Activated gamma-delta T cell treated with anti-CD3 and anti-CD28 coated beads, Interleukin-2, amount 50 U/mL, for 16 hours (primary cell): ENCODE data around the gene ZNF780B.
A peak's percentile ranks its signal among the peaks of the same experiment; 100 is the strongest.
"Not testable (repeated sequence)": the region's sequence is repeated elsewhere in the genome, so short reads cannot be mapped to it uniquely, and the experiment has no call there.

Experiments used
- DNase-seq: peaks from one replicate; pipeline ENCODE4 v3.0.0-alpha.2; 2020; ENCODE audit warnings: low read depth

ZNF780B gene

DNA sequence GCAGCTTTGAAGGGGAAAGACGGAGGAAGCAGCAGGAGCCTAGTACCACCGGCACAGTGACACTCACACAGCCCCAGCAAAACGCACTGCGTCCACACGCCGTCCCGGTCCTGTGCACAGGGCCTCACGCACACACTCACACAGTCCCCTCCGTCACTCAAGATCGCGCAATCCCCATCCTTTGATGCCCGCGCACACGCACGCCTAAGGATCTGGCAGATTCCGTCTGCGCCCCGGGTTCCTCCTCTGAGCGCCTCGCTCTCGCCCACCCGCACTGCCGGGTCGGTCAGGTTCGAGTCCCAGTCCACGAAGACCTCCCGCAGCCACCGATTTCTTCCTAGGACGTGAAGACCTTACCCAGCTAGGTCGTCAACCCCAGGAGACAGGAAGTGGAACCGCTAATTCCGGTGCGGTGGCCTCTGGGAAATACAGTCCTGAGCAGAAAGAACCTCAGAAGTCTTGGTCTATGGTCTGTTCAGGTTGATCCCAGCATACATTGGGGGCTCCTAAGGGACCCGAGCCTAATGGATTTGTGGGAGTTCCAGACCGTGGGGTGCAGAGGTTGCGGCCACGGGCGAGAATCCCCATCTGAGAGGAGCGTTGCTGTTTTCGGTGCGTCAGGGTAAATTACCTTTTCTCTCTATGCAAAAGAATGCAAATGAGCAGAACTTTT lies at the start of gene ZNF780B:
ZNF780B (minus strand) TSS at position 400 of the 673 bp plus-strand sequence. CDS start 5,899 bp downstream, outside the sequence.
- DNase-seq = peak; percentile 47

DNA sequence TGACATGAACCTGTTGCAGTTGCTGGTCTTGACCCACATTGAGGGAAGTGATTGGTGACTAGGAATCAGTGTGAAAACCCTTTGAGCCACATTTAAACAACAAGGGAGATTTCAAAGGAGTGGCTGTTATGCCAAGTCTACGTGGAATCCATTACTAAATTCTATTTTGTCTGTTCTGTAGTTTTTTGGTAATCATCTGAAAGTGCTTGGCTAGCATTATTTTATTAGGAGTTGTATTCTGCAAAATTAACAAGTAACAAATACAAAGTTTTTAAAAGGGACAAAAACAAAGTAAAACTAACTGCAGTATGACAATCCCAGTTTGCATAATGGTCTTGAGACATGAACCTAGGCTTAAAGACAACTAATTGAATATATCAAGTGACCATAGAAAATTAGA lies 48.7 kb upstream of the ZNF780B start:
- no peak for DNase-seq

DNA sequence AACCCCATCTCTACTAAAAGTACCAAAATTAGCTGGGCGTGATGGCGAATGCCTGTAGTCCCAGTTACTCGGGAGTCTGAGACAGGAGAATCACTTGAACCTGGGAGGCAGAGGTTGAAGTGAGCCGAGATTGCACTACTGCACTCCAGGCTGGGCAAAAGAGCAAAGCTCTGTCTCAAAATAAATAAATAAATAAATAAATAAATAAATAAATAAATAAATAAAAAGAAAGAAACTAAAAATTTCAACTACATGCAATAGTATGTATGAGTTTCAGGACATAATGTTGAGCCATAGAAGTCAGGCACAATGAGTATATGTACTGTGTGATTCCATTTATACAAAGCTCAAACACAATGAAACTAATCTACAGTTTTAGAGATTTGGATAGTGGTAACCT lies 47.6 kb upstream of the ZNF780B start:
- DNase-seq = no peak

DNA sequence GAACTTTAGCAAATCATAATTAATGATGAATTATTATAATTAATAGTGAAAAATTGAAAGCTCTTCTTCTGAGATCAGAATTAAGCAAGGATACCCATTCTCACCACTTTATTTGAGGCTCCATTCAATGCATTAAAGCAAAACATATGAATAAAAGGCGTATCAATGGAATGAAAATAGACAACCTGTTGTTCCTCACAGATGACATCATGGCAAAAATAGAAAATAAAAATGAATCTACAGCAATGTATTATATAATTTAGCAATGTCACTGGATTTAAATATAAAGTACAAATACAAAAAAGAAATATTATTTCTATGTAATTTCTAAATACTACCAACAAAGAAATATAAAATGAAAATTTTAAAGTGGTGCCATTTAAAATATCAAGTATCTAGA lies 45.8 kb upstream of the ZNF780B start:
- DNase-seq = no peak

DNA sequence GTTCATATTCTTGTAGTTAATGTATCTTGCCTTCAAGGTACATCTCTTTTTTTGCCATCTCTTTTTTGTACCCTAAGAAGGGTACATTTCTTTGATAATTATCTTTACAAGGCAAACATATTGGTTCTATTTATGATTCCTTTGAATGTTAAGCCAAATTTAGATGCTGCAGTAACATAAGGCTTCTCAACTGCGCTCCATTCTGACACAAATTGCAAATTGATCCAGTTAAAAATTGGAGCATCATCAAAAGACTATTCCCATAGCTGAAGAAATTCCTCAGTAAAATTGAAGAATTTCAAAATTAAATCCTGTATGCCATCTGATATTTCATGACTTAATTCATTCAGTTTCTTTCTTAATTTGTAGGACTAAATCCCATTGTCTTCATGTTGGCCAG lies 37.4 kb upstream of the ZNF780B start:
- DNase-seq = no peak

DNA sequence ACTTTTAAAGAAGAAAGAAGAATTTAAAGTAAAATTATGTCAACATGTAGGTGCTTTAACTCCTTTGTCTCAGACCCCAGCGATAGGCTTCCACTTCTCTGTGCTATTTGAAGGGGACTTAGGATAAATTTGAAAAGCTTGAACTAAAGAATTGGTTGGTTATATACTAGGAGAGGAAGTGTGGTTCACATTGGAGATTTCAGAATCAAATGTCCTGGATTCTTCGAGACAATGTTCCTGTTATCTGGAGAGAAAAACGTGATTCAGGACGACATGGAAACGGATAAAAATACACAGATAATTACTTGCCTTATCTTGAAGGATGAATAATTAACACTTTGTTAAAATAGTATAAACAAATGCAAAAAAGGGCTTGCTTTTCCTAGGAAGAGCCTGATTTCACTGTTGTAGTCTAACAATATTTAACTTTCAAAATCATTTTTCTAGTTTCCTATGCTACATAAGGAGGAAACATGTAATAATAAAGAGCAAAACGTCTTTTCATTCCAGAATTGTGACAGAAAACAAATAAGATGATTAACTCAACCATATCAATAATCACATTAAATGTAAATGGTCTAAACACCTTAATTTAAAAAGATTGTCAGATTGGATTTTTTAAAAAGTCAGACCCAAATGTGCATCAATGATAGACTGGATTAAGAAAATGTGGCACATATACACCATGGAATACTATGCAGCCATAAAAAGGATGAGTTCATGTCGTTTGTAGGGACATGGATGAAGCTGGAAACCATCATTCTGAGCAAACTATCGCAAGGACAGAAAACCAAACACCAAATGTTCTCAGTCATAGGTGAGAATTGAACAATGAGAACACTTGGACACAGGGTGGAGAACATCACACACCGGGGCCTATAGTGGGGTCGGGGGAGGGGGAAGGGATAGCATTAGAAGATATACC lies 35.4 kb upstream of the ZNF780B start:
- DNase-seq = no peak

DNA sequence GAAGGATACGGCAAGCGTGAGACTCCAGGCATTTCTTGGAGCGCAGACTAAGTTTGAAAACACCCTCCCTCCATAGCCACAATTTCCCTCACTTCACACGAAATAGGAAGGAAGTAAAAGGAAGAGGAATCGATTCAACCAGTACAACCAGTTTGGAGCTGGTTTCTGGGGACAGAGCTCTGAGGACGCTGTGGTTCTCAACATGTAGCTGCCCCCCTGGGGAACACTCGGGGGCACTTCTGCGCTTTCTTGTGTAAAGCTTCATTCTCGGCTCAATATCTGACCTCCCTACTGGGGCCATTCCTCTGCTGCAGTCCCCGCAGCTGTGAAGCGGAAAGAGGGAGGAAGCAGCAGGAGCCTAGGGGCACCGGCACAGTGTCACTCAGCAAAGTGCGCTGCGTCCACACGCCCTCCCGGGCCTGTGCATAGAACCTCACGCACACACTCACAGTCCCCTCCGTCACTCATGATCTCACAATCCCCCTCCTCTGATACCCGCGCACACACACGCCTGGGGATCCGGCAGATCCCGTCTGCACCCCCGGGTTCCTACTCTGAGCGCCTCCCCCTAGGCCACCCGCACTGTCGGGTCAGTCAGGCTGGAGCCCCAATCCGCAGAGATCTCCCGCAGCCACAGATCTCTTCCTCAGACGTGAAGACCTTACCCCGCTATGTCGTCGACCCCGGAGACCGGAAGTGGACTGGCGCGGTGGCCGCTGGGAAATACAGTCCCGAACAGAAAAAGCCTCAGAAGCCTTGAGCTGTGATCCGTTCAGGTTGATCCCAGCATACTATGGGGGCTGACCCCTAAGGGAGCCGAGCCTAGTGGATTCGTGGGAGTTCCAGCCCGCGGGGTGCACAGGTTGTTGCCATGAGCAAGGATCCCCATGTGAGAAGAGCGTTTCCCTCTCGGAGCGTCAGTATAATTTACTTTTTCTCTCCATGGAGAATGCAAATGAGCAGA lies 34.5 kb upstream of the ZNF780B start, which contains the start of gene ZNF780A:
ZNF780A (minus strand) TSS at position 703 of the 964 bp plus-strand sequence. CDS start 6,190 bp downstream, outside the sequence.
- DNase-seq = peak; percentile 67

DNA sequence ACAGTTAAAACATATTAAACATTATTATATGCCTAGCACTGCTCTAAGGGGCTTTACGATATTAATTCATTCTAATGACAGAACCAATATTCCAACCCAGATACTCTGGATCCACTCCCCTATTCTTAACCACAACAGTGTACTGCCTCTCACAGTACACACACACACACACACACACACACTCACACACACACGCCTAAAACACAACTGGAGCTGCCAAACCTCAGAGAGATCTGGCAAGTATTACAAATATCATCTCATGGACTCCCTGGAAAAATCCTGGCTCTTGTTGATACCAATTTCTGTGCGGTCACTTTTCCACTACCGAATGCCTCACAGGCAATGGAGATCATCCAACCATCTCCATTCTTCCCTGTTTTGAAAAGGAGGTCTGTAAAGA lies 33.4 kb upstream of the ZNF780B start:
- DNase-seq = no peak

DNA sequence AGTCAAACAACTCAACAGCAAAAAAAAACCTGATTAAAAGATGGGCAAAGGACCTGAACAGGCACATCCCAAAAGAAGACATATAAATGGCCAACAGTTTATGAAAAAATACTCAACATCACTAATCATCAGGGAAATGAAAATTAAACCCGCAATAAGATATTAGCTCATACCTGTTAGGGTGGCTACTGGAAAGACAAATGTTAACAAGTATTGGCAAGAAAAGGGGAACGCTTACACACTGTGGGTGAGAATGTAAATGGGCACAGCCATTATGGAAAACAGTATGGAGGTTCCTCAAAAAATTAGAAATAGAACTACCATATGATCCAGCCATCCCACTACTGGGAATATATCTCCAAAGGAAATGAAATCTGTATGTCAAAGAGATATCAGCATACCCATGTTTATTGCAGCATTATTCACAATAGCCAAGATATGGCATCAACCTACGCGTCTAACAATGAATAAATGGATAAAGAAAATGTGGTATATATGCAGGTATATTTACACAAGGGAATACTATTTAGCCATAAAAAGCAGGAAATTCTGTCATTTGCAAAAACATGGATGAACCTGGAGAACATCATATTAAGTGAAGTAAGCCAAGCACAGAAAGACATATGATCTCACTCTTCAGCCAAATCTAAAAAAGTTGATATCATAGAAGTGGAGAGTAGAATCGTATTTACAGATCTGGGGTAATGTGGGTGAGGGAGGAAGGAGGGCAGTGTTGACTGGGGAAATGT lies 32.4 kb upstream of the ZNF780B start:
- DNase-seq = no peak

DNA sequence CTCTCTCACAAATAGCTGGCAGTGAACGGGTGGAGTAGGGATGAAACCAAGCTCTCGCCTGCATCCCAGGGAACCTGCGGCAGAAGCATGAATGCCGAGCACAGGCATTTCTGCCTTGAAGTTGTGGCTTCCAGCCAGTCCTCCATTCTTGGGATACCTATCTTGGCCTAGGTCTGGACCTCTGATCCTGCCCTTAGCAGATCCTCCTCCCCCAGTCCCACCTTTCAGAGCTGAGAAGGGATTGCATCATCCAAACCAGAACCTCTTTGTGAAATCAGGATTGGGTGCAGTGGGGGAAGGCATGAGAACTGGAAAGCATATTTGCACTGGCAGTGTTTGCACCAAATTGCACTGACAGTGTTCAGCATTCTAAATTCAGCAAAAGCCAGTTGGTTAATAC lies 28.9 kb upstream of the ZNF780B start:
- DNase-seq = no peak

DNA sequence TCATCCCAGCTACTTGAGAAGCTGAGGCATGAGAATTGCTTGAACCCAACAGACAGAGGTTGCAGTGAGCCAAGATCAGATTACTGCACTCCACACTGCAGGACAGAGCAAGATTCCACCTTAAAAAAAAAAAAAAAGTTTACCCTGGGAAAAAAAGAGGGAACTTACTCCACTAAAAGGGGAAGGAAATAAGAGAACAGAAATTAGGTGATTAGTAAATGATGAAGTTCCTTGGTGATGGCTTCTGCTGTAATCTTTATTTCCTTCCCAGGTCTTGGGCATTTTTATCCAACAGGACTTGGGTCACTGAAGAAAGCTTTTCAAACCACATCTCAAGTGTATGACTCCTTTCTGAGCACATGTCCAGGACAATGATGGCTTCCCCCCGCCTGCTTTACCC lies 25.4 kb upstream of the ZNF780B start:
- no peak for DNase-seq

DNA sequence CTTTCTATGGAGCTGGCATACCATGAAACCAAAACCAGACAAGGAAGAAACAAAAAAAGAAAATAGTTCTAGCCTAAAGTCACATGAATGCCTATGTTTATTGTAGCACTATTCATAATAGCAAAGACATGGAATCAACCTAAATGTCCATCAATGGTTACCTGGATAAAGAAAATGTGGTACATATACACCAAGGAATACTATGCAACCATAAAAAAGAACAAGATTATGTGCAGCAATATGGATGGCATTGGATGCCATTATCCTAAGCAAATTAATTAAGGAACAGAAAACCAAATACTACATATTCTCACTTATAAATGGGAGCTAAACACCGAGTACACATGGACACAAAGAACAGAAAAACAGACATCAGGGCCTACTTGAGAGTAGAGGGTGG lies 24.3 kb upstream of the ZNF780B start:
- no peak for DNase-seq

DNA sequence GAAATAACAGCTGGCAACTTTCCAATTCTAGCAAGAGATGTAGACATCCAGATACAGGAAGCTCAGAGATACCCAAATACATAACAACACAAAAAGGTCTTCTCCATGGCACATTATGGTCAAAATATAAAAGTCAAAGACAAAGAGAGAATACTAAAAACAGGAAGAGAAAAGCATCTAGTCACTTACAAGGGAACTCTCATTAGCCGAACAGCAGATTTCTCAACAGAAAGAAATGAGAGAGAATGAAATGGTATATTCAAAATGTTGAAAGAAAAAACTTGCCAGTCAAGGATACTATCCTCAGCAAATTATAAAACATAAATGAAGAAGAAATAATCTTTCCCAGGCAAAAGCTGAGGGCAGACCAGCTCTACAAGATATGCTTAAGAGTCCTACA lies 22.3 kb upstream of the ZNF780B start:
- no peak for DNase-seq

DNA sequence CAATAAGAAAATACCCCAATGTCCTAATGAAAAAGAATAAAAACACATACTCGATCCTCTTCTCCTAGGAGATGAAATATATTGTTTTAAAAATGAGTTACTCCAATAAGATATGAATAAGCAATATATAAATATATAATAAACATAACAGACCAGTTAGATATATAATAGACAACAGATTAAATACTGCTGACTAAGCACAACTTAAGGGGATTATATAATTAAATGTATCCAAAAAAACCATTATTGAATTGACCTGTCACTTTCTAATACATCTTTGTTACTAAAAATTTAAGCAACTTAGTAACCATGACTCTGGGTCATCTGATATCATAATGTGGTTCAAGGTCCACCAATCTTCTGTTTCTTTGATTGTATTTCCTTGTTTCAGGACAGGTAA lies 14.0 kb upstream of the ZNF780B start:
- DNase-seq = no peak

DNA sequence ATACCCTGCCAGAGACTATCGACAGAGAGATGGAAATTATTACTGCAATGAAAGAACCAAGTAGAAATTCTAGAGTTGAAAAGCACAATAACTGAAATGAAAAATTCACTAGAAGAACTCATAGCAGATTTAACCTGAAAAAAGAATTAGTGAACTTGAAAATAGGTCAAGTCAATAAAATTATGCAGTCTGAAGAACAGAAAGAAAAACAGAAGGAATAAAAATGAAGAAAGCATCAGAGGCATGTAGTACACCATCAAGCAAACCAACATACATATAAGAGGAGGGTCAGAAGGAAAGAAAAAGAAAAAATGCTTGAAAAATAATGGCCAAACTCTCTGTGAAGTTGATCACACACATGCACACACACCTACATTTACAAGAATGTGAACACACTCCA lies 3.6 kb upstream of the ZNF780B start:
- DNase-seq = no peak

DNA sequence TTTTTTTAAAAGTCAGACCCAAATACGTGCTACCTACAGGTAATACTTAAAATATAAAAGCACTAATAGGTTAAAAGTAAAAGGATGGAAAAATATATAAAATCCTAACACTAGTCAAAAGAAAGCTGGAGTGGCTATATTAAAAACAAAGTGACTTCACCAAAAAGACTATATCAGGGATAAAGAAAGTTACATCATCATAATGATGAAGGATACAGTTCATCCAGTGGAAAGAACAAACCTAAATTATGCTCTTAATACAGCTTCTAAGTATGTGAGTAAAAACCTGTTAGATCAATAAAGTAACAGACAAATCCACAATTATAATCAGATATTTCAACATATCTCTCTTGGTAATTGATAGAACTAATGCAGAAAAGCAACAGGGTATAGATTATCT lies 1.1 kb upstream of the ZNF780B start:
- no peak for DNase-seq

DNA sequence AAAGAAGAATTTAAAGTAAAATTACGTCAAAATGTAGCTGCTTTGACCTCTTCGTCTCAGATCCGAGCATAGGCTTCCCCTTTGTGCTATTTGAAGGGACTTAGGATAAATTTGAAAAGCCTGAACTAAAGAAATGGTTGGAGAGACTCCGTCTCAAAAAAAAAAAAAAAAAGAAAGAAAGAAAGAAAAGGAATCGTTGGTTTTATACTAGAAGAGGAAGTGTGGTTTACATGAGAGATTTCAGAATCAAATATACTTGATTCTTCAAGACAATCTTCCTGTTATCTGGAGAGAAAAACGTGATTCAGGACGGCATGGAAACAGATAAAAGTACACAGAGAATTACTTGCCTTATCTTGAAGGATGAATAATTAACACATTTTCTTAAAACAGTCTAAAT lies 474 bp upstream of the ZNF780B start:
- no peak for DNase-seq

DNA sequence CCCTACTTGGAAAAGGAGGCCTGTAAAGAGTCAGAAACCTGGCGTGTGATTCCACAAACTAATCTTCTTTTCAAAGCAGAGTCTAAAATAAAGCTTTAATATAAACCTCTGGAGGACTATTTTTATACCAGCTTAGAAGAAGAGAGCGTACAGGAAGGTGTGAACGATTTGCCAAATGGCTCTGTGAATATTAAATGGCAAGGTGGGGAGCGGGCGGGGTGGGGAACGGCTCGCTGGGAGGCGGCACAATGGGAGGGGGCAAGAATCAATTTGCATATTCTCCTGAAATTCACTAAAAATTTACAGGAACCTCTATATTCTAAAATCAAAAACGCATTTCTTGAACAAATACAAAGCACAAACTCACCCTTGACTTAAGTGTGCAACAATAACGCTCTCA lies 982 bp downstream of the ZNF780B start:
- no peak for DNase-seq

DNA sequence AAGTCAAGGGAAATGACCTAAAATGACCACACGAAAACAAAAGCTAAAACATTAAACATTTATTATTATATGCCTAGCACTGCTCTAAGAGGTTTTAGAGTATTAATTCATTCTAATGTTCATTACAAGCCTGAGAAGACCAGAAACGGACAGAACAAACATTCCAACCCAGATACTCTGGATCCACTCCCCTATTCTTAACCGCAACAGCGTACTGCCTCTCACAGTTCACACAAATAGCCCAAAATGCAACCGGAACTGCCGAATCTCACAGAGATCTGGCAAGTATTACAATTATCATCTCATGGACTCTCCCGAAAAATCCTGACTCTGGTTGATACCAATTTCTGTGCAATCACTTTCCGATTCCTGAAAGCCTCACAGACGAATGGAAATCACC lies 1.4 kb downstream of the ZNF780B start:
- DNase-seq = no peak

DNA sequence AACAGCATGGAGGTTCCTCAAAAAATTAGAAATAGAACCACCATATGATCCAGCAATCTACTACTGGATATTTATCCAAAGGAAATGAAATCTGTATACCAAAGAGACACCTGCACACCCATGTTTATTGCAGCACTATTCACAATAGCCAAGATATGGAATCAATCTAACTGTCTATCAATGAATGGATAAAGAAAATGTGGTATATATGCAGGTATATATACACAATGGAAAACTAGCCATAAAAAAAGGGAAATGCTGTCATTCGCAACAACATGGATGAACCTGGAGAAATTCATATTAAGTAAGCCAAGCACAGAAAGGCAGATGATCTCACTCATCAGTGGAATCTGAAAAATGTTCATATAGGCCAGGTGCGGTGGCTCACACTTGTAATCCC lies 2.5 kb downstream of the ZNF780B start:
- no peak for DNase-seq

DNA sequence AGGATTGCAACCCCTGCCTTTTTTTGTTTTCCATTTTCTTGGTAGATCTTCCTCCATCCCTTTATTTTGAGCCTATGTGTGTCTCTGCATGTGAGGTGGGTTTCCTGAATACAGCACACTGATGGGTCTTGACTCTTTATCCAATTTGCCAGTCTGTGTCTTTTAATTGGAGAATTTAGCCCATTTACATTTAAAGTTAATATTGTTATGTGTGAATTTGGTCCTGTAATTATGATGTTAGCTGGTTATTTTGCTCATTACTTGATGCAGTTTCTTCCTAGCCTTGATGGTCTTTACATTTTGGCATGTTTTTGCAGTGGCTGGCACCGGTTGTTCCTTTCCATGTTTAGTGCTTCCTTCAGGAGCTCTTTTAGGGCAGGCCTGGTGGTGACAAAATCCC lies 14.3 kb downstream of the ZNF780B start:
- not testable (repeated sequence) for DNase-seq
